Left ventricle myocardium superior (tissue), 1 donor: ENCODE results near the gene MAST4. TPM values are rescaled to one million over a fixed set of nuclear protein-coding genes. Genes with fewer than 3 reads are reported as not detected.
"Not testable (repeated sequence)": the region's sequence is repeated elsewhere in the genome, so short reads cannot be mapped to it uniquely, and the experiment has no call there.

Experiments used
- ATAC-seq: fragments of 200-7000 bp; cut with Tn5 transposase; one replicate; pipeline ENCODE4 v1.9.1; 2020; ENCODE audit warnings: mild to moderate bottlenecking, moderate library complexity
- DNase-seq: peaks from one replicate; pipeline ENCODE4 v3.0.0-alpha.2; 2020
- intact Hi-C: fragments of 100-400 bp; cut with micrococcal nuclease; formaldehyde crosslinking; loops from one replicate; pipeline ENCODE4 v1.11.0; 2022
- total RNA-seq: library from RNA; stranded (reverse); fragmentation: NEBNext Ultra II Directional; extraction: Animal tissue kit (Norgen Biotek cat#: 25700); gene quantifications from one replicate; pipeline ENCODE4 v1.2.1, GENCODE V29; 2021
- donor health status: DM: no; HTN: yes; CAD: no; lungs with severe emphysema.

The MAST4 gene
- total RNA-seq, 1 donor from 2014 or later: 51.5 TPM

- intact Hi-C loops: no loop called here
- no peak for ATAC-seq
These were observed 128.4 kb downstream of the MAST4 start for GRCh38 chr5:66724349-66725139.

GRCh38 chr5:66727630-66728029 is 131.4 kb downstream of the MAST4 start:
- no peak for ATAC-seq
- intact Hi-C loops: no loop called here

More at GRCh38 chr5:66724349-66725139, 128.4 kb downstream of the MAST4 start:
- no peak for DNase-seq

GRCh38 chr5:66728049-66728448 is 131.9 kb downstream of the MAST4 start:
- no peak for DNase-seq
- no peak for ATAC-seq
- intact Hi-C loops: no loop called here

More at GRCh38 chr5:66727630-66728029, 131.4 kb downstream of the MAST4 start:
- no peak for DNase-seq

GRCh38 chr5:66737096-66737495 is 140.9 kb downstream of the MAST4 start:
- DNase-seq: no peak
- ATAC-seq: no peak
- intact Hi-C loops: no loop called here

- intact Hi-C loops: no loop called here
- DNase-seq: no peak
These were observed 141.9 kb downstream of the MAST4 start for GRCh38 chr5:66738136-66738535.

GRCh38 chr5:66739021-66739420 is 142.8 kb downstream of the MAST4 start:
- no peak for ATAC-seq
- intact Hi-C loops: no loop called here

More at GRCh38 chr5:66738136-66738535, 141.9 kb downstream of the MAST4 start:
- ATAC-seq: no peak

GRCh38 chr5:66739951-66740350 is 143.8 kb downstream of the MAST4 start:
- intact Hi-C loops: no loop called here
- ATAC-seq: no peak
- no peak for DNase-seq

More at GRCh38 chr5:66739021-66739420, 142.8 kb downstream of the MAST4 start:
- DNase-seq: no peak

GRCh38 chr5:66741394-66741793 is 145.2 kb downstream of the MAST4 start:
- no peak for ATAC-seq
- intact Hi-C loops: no loop called here
- DNase-seq: no peak

- intact Hi-C loops: no loop called here
- ATAC-seq: peak; percentile 70
These were observed 146.1 kb downstream of the MAST4 start for GRCh38 chr5:66742083-66742895.

GRCh38 chr5:66742896-66743247 is 146.7 kb downstream of the MAST4 start:
- DNase-seq (no peak), ATAC-seq (peak; percentile 23)
- intact Hi-C loops: no loop called here

More at GRCh38 chr5:66742083-66742895, 146.1 kb downstream of the MAST4 start:
- DNase-seq: peak; percentile 72

- DNase-seq (no peak), ATAC-seq (no peak)
- intact Hi-C loops: no loop called here
These were observed 147.2 kb downstream of the MAST4 start for GRCh38 chr5:66743344-66743743.

- intact Hi-C loops: no loop called here
- peak; percentile 70 for DNase-seq
- ATAC-seq: peak; percentile 51
These were observed 147.8 kb downstream of the MAST4 start for GRCh38 chr5:66744040-66744439.

GRCh38 chr5:66745297-66745696 is 149.1 kb downstream of the MAST4 start:
- DNase-seq (no peak), ATAC-seq (no peak)
- intact Hi-C loops: no loop called here

GRCh38 chr5:66747607-66748006 is 151.4 kb downstream of the MAST4 start:
- intact Hi-C loops: no loop called here
- no peak for ATAC-seq
- DNase-seq: no peak

- ATAC-seq, intact Hi-C loops: not testable (repeated sequence)
These were observed 156.5 kb downstream of the MAST4 start for GRCh38 chr5:66752668-66753067.

GRCh38 chr5:66757219-66757833 is 161.1 kb downstream of the MAST4 start:
- peak; percentile 36 for DNase-seq
- intact Hi-C loops: loop anchor here (5.0 kb wide), 1 partner anchor 450 kb away; no protein-coding TSS in a partner anchor
- peak; percentile 79 for ATAC-seq

More at GRCh38 chr5:66752668-66753067, 156.5 kb downstream of the MAST4 start:
- not testable (repeated sequence) for DNase-seq

- DNase-seq (no peak), ATAC-seq (no peak)
- intact Hi-C loops: loop anchor here (5.0 kb wide), 1 partner anchor 451 kb away; no protein-coding TSS in a partner anchor
These were observed 161.7 kb downstream of the MAST4 start for GRCh38 chr5:66757834-66758371.

- DNase-seq: no peak
- intact Hi-C loops: no loop called here
These were observed 173.0 kb downstream of the MAST4 start for GRCh38 chr5:66769030-66769733.

More at GRCh38 chr5:66769030-66769733, 173.0 kb downstream of the MAST4 start:
- ATAC-seq: peak; percentile 44
